GM12874 (cell line): ENCODE results near the gene CDC6.

Experiments used
- TF ChIP-seq, protein P1 (sequence below): IDR thresholded peaks from 2 replicates; pipeline ENCODE4 v1.5.1; 2011; ENCODE audit warnings: low read depth, mild to moderate bottlenecking, control low read depth, low read length, moderate library complexity; ENCODE audit not compliant: insufficient read depth

Gene CDC6

DNA sequence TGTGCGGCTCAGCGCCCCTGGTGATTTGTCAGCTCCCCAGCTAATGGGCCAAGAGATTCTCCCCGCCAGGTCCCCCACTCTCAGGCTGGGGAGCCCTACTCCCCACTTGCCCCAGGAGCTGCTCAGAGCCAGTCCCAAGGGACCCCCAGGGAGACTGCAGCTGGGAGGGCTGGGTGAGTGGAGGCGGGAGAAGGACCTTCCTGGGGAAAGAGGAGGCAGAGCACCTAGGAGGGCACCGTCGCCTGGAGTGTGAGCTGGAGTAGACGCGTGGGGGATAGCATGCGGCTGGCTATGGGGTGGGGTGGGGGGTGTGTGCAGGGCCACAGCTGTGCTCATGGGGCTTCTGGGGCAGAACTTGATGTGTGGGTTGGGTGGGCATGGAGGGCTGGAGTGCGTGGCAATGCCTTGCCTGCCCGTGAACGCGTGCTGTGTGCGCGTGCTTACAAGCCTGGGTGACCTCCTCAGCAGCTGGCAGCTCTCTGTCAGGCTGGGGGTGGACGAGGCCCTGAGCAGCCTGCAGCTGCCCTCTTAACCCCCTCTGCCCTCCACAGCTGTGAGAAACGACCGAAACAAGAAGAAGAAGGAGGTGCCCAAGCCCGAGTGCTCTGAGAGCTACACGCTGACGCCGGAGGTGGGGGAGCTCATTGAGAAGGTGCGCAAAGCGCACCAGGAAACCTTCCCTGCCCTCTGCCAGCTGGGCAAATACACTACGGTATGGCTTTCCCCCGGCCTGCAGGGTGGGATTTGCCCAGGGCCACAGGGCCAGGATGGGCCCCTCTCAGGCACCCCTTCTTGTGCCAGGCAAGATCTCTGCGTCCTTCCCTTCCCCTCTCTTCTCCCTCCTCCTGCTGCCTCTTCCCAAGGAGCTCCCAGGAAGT lies 63.9 kb downstream of the CDC6 start:
- TF ChIP-seq, protein P1, sequence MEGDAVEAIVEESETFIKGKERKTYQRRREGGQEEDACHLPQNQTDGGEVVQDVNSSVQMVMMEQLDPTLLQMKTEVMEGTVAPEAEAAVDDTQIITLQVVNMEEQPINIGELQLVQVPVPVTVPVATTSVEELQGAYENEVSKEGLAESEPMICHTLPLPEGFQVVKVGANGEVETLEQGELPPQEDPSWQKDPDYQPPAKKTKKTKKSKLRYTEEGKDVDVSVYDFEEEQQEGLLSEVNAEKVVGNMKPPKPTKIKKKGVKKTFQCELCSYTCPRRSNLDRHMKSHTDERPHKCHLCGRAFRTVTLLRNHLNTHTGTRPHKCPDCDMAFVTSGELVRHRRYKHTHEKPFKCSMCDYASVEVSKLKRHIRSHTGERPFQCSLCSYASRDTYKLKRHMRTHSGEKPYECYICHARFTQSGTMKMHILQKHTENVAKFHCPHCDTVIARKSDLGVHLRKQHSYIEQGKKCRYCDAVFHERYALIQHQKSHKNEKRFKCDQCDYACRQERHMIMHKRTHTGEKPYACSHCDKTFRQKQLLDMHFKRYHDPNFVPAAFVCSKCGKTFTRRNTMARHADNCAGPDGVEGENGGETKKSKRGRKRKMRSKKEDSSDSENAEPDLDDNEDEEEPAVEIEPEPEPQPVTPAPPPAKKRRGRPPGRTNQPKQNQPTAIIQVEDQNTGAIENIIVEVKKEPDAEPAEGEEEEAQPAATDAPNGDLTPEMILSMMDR = no peak

DNA sequence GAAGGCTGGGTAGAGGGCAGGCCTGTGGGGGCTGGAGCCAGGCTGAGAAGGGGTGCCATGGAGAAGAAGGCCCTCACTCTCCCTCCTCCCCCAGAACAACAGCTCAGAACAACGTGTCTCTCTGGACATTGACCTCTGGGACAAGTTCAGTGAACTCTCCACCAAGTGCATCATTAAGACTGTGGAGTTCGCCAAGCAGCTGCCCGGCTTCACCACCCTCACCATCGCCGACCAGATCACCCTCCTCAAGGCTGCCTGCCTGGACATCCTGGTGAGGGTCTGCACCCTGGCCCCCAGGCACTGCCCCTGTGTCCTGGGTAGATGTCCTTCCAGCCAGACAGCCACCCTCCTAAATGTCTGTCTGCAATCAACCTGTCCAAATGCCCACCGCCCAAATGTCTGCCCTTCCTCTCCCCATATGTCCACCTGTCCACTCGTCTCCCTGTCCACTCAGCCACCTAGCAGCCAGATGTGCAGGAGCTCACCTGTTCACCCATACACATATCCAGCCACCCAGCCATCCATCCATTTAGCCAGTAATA lies 64.6 kb downstream of the CDC6 start:
- TF ChIP-seq, protein P1 = no peak

DNA sequence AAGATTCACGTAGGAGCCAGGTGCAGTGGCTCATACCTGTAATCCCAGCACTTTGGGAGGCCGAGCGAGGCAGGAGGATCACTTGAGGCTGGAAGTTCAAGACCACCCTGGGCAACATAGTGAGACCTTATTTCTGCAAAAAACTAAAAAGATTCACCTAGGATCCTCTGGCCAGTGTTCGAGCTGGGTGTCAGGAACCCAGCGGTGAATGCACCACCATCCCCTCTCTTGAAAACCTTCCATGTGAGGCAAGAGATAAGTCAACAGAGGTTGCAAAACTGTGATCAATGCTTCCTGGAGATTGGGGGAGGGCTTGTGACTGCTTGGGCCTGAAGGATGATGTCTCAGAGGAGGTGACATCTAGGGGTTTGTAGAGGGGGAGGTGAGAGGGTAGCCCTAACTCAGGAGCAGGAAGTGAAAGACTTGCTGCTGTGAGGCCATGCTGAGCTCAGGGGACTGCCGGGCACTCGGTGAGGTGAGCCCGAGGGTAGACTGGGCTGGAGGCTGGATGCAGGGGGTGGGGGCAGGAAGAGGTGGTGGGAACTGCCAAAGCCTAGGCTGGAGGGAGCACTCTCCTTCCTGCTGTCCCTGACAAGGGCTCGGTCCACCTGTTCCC lies 65.2 kb downstream of the CDC6 start:
- TF ChIP-seq, protein P1 = no peak
